GM18502 (cell line): Measurements from ENCODE around the gene ZFAND3.

ENCODE experiments used
- ATAC-seq: cut with Tn5 transposase; IDR thresholded peaks from one replicate; pipeline ENCODE4 v1.9.1; 2021; ENCODE audit warnings: mild to moderate bottlenecking; ENCODE audit not compliant: unreplicated experiment, poor library complexity

The ZFAND3 gene

DNA sequence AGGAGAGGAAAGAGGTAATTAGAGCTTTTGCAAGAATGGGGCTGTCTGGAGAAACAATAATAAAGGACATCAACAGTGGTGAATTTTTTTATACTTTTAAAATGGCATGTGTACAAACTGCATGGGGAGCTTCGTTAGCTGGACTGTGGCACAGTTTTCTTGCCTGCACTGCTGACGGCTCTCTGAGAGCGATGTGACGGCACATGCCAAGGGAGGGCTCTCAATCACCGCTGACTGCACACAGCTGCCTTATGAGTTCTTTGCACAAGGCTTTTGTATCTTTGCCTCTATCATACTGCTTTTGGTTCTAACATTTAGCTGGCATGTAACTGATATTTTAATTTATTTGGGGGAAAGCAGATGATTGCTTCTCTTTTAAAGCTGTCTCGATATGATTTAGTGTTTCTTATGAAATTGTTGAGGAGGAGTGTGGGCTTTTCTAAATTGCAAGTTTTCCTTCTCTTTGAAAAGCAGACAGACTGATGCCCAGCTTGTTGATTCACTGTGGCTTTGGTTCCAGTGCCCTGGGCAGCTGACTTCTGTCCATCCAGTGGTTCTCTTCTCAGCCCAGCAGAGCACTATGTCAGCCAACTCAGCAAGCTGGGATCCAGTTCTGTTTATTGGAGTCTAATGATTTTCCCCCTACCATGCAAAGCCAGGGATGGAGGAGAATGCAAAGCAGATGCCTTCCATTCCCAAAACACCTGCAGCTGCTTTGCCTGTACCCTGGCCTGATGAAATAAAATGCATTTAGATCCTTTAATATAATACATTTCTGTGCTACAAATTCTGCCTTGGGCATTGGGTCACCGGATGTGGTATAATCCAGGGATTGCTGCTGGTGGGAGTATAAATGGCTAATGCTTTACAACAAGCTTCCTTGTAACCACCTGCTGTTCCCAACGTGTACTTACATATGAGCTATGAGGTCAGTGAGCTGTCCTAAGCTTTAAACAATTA, 323.9 kb downstream of the ZFAND3 start:
- no peak for ATAC-seq

DNA sequence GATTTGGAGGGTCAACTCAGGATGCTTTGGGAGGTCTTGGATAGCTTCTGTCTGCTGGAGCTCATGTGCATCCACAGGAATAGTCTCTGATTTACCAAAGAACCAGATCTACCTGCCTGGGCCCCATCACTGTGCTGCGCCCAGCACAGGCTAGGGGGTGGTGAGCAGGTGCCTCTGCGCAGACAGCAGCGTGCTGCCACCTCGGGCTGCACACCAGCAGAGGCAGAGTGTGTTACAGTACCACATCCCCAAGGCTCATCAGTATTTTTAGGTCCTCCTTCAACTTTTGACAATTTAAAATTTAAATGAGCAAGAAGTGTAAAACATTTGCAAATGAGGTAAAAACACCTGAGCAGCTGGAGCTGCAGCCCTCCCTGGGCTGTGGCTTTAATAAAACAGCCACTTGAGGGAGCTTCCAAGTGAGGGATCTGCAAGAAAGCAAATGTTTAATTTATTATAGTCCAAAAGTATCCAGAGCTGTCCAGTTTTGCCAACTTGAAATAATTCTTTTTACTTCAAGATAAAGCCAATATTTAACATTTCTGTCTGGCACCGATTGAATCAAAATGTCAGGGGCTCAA, 324.9 kb downstream of the ZFAND3 start:
- no peak for ATAC-seq

DNA sequence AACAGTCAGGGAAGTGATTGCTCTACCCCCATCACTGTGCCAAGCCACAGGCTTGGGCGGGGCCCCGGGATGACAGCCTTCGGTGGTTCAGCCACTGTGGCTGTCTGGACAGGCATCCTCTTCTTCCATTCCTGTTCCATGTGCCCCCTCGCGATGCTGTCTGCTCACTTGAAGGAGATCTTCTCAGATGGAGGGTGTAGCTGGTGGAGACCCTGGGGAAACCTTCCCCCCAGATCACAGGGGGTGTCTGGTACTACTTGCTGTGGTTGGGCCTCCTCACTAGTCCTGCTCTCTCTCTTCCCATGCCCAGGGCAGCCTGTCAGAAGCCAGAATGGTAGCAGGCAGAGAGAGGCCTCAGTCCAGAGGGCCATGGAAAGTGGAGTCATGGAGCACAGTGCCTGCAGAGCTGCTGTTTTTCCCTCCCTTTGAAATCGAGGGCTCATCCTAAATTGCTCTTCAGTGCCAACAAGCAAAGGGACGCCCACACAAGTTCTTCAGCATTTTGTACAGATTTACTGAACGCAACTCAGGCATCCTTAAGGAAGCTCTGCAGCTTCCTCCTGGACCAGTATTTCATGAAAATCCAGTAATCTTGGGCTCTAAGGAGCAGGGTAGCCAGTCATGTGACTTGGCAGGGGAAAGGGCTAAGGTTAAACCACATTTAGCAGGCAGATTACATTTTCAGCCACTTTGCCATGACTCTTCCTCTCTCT, 326.6 kb downstream of the ZFAND3 start:
- no peak for ATAC-seq

DNA sequence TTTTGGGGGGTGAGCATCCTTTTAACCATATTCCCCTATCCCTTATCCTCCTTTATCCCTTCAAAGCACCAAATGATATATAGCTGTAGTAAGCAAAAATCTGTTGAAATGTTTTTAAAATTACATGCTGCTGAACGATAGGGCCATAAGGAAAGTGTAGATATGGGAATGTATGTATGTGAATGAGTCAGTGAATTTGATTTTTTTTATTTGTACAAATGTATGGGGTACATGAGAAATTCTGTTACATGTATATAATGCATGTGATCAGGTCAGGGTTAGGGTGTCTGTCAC, 327.2 kb downstream of the ZFAND3 start:
- no peak for ATAC-seq

DNA sequence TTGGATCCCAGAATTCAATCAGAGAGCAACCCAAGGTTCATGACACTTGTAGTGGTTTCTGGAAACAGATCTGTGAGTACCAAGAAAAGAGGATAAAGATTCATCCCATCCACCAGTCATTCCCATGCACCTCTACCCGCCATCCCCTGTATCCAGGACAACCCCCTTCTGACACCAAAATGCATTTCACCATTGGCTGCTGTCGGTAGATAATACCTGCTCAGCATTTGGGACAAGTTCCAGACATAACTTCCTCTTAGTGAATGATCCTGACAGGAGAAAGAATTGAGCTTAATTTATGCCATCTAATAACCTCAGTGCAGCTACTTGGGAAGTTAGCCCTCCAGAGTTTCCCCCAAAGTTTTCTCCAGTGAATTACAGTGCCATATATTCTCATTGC, 329.1 kb downstream of the ZFAND3 start:
- ATAC-seq = no peak

DNA sequence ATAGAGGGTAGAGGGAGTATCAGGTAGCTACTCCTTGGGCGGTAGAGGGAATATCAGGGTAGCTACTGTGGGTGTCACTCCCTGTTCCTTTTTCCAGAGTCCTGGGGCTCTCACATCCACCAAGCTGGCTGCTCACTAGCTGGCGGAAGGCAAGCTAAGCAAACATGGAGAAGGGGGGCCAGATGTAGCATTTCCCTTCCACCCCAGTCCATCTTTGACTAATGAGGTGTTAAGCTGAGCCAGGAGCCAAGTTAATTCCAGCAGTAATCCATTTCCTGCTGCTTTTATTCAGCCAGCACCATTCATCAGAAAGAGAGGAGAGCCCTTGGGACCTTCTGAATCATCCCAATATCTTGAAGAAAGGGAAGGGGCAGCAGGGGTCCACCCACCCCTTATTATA, 330.0 kb downstream of the ZFAND3 start:
- no peak for ATAC-seq

DNA sequence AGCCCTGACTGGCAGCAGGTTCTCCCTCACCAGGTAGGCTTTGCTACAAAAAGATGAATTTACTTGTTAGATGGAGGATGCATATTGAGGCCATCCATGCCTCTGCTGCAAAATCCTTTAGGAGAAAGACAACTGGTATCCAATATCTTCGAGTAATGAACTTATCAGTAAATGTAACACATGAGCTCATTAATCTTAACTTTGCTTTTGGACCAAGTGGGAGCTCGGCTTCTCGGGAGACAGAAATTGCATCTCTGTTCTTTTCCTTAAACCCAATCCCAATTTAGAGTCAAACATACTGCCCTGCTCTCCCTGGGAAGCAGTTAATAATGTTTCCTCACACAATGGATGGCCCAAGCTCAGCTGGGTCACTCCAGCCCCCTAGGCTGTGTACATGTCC, 330.5 kb downstream of the ZFAND3 start:
- no peak for ATAC-seq

DNA sequence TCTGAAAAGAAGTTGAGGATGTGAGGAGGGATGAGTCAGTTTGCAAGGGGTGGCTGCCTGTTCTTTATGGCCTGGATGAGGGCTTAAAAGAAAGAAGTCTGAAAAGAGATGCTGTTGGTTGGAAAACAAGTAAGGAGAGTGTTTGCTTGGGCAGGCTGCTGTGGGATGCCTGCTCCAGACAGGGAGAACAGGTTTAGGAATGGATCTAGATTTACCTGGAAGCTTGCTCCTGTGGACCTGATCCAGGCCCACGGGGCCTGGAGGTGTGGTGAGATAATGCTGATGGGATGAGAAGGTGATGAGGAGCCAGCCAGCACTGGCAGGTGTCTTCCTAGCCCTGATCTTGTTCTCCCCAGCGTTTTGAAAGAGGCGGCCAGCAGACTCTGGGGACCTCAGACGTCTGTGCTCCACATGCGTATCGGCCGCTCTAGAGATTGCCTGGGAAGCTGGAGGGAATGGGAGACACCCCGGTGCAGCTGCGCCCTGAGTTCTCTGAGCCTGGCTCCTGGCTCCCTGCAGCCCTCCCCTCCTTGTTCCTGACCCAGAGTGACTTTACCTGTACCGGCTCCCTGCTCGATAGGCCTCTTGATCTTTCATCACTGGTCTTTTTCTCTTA, 331.3 kb downstream of the ZFAND3 start:
- ATAC-seq = no peak

DNA sequence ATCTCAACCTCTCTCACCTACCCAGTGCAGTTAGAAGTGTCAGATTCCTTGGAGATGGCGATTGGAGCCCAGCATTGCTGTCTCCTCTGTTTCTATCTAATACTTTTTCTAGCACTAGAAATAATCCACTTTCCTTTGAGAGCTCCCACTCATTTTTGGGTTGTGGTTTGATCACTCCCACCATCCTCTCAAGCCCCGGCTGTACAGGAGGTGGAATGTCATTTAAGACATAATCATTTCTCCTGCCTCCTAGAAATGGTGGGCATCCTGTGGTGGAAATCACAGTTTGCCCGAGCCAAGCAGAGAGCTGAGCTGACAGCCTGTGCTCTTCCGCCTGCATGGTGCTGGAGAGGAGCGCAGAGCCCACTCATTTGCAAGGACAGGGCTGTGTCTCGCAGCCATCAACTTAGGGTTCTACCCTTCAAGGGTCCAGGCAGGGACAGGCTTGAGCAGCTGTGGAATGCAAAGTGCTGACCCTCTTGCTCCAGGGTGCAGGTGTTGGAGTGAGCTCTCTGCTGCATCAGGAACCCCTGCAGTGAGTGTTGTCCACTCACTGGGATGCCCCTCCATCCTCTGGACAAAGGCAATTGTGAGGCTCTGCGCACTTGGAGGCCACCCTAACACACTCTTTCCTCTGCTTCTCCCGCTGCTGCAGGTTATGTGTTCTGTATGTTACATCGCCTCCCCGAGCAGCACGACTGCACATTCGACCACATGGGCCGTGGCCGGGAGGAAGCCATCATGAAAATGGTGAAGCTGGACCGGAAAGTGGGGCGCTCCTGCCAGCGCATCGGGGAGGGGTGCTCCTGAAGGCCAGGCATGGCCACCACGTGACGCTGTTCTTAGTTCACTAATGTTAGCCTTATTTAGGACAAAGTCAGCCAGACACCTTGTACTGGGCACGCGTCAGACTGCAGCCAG, 332.3 kb downstream of the ZFAND3 start:
- ATAC-seq = no peak

DNA sequence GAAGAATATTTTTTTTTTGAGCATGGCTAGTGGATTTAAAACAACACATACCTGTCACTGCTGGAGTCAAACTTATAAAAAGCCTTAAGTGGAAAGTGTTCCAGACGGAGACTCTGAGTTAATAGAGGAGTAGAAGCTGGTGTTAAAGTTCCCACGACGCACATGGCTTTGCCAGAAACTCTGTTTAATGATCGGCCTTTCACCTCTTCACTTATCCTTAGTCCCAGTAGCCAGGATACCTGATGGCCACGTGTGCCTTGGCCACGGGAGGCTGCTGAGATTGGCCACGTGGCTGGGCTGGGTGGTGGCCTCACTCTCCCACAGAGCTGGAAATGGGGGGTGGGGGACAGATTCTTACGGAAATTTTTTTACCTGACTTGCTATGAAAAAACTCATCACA, 333.1 kb downstream of the ZFAND3 start:
- no peak for ATAC-seq

DNA sequence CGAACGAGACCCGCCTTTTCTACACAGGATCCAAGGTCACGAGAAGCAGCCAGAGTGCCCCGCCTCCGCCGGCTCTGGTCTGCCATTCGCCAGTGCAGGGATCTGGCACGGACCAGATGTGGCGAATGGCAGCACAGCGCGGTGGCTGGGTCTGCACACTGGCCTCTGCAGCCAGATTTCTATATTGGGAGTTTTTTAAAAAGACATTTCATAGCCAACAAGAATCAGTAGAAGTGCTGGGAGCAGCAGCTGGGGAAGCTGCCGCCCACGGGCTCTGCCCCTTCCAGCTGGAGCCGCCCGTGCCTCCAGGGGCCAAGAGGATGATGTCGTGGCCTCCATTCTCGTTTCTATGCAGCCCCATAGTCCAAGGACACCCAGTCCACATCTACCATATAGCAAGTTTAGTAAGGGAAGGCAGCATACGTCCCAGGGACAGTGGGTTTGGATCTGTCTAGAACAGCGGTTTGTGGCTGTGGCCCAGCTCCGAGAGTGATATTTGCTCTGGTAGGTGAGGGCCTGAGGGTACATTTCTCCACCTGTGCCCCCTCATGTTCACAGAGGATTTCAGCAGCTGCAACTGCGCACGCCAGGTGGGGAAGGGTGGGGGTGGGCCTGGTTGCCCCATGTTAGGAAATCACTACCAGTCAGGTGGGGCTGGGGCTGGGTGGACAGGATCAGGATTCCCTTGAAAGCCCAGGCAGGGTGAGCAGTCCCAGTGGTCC, 333.7 kb downstream of the ZFAND3 start:
- ATAC-seq = no peak

DNA sequence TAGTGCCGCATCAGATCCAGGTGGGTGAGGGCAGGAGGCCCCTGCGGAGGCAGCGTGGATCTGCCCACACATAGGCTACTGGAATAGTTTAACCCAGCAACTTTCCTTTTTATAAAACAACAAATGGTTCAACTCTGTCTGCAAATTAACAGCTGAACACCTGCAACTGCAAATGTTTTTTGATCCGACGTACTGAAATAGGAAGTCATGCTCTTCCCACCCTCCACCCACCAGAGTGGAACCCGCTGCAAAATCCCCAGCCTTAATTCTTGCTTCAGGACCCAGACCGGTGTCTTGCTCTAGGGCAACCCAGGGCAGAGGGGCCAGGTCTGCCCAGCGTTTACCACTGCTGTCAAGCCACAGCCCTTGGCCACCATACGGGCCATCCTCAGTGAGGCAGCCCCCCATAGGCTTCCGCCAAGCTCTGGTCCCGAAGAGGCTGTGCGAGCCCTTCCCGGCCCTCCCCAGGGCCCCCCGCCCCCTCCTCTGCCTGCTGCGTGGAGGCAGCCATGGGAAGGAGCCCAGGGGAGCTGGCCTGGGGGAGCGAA, 334.3 kb downstream of the ZFAND3 start:
- no peak for ATAC-seq

DNA sequence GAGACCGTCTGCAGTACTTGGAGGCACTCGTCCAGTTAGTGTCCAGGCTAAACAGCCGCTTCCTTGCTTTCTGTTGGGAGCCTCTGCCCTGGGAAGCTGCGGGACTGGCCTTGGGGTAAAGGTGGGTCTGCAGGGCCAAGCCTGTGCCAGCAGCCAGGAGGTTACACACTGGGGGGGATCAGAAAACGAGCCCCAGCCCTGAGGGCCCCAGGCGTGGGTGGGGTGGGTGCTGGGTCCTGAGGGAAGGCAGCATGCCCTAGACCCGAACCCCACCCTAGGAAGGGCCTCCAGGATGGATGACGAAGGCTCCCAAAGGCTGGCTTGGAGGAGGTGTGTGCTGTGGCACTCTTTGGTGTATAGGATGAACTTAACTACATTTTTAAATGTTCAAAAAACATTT, 335.2 kb downstream of the ZFAND3 start:
- no peak for ATAC-seq

DNA sequence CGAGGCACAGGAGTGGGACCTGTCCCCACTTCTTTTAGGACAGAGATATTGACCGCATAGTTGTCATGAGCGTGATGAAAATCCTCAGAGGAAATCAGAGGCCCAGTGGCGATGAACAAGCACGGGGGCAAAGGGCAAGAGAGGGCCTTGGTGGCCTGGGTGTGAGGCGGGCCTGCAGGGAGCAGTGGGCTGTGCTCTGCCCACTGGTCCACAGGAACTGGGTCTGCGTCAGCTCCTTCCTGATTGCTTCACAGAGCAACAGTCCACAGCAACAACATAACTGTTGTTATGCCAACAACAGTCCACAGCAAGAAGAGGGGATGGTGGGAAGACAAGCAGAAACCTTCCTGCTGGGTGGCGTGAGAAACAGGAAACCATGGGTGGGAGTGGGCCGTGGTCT, 335.6 kb downstream of the ZFAND3 start:
- no peak for ATAC-seq

DNA sequence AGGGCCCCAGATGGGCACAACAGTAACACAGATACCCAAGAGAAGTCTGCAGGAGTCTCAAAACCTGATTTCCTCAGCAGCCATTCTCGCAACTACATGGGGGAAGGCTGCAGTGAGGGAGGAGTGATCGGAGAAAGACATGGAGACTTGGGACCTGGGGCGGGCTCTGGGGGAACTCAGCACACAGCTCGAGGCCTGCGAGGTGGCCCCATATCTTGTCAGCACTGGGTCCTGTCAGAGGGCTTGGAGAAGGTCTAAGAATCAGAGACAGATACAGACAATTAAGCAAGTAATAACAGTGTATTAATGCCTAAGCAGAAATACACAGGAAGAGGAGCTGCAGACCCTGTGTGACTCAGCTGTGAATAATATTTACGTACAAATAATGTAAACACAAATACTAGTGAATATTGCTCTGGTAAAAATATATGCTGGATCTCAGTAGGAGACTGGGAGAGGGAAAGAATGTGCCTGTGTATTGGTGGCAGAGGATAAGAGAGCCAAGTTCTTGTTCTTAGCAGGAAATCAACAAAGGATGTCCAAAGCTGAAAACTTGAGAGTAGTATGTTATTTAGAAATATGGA, 336.2 kb downstream of the ZFAND3 start:
- ATAC-seq = no peak

DNA sequence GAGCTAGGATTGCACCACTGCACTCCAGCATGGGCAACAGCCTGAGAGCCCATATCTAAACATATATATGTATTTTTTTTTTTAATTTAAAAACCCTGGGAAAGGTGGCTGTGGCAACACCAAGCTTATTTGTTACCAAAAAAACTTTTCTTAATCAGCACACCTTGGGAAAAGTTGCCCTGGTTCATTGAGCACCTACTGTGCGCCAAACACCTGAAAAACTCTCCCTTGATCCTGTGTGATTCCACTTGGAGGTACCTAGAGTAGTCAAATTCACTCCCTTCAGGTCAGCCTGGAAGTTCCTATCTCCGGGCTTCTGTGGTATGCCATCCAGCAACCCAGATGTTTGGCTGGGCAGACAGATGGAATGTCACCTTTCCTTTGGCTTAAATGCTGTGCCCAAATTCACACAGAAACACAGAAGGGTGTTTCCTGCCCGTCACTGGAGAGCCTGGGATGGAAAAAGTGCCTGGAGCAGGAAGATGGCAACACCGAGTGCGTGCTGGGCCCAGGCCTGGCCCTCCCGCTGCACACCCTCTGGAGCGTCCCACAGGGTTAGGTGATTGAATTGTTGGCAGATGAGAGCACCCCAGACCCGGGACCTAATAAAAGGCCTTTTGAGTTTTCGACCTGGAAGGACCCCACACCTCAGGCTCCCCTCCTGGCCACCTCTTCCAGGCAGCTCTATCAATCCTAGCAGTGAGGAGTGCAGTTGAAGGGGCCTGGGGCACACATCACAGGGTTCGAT, 337.5 kb downstream of the ZFAND3 start:
- ATAC-seq = no peak

DNA sequence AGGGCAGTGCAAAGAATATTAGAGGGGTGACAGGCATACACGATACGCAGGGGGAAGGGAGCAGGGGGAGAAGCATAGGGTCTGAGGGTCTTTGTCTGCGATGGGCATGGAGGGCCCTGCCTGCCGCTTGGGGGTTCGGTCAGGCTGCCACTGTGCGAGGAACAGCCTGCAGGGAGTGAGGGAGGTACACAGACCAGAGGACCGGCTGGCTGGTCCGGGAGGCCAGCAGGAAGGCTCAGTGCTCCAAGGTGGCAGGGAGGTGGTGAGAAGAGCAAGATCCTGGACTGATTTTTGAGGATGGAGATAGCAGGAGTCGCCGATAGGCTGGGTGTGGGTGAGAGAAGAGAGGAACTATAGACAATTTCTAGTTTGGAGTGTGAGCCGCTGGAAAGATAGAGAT, 338.4 kb downstream of the ZFAND3 start:
- ATAC-seq = no peak

DNA sequence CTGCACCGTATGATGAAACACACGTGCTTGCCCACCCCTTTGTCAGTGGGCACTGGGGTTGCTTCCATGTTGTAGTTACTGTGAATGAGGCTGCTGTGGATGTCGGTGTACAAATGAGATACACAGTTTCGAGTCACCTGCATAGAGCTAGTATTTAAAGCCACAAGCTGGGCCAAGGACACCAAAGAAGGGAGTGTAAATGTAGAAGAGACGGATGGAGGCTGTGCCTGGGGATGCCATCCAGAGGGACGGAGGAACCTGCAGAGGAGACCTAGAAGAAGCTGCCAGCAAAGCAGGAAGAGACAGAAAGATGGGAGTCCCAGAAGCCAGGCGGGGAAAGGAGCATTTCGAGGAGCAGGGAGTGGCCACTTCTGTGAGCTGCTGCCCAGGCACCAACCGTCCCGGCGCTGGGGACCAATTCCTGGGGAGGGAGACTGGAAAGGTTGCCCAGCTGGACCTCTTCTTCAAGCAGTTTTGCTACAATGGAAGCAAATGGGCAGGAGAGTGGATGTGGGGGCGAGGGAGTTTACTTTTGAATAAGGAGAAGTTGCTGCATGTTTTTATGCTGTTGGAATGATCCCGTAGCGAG, 339.3 kb downstream of the ZFAND3 start:
- ATAC-seq = no peak
